Amniotic epithelial cell (primary cell): ENCODE results near the gene TAF8.

Experiments used
- DNase-seq: peaks from one replicate; pipeline ENCODE4 v3.0.0-alpha.2; 2010; ENCODE audit warnings: low read depth

Gene TAF8

GRCh38 chr6:42124223-42124836 lies 74.0 kb downstream of the TAF8 start:
- DNase-seq, result no peak

GRCh38 chr6:42125231-42125630 lies 74.9 kb downstream of the TAF8 start:
- no peak for DNase-seq

- no peak for DNase-seq
Measured at GRCh38 chr6:42125663-42126062, 75.3 kb downstream of the TAF8 start.

GRCh38 chr6:42128460-42129359 lies 78.4 kb downstream of the TAF8 start:
- peak; percentile 30 for DNase-seq

- no peak for DNase-seq
Measured at GRCh38 chr6:42129360-42129676, 79.0 kb downstream of the TAF8 start.

GRCh38 chr6:42131531-42131930 lies 81.2 kb downstream of the TAF8 start:
- peak; percentile 90 for DNase-seq

- DNase-seq, result no peak
Measured at GRCh38 chr6:42133926-42134325, 83.6 kb downstream of the TAF8 start.

GRCh38 chr6:42135161-42135560 lies 84.8 kb downstream of the TAF8 start:
- DNase-seq, result no peak

- DNase-seq, result peak; percentile 46
Measured at GRCh38 chr6:42135722-42136121, 85.4 kb downstream of the TAF8 start.

- DNase-seq, result peak; percentile 83
Measured at GRCh38 chr6:42136508-42137193, 86.3 kb downstream of the TAF8 start.
